GM12891 (cell line): Measurements from ENCODE around the gene KLHL3.

ENCODE experiments used
- POLR2A ChIP-seq: IDR thresholded peaks from 2 replicates; pipeline ENCODE4 v1.6.1; 2011; ENCODE audit warnings: low read depth, low read length, control low read depth
- POLR2AphosphoS5 ChIP-seq: IDR thresholded peaks from 2 replicates; pipeline ENCODE4 v1.6.1; 2011; ENCODE audit warnings: low read depth, low read length, control low read depth
- TAF1 ChIP-seq: IDR thresholded peaks from 2 replicates; pipeline ENCODE4 v1.6.1; 2011; ENCODE audit warnings: low read depth, low read length, control low read depth

DNA sequence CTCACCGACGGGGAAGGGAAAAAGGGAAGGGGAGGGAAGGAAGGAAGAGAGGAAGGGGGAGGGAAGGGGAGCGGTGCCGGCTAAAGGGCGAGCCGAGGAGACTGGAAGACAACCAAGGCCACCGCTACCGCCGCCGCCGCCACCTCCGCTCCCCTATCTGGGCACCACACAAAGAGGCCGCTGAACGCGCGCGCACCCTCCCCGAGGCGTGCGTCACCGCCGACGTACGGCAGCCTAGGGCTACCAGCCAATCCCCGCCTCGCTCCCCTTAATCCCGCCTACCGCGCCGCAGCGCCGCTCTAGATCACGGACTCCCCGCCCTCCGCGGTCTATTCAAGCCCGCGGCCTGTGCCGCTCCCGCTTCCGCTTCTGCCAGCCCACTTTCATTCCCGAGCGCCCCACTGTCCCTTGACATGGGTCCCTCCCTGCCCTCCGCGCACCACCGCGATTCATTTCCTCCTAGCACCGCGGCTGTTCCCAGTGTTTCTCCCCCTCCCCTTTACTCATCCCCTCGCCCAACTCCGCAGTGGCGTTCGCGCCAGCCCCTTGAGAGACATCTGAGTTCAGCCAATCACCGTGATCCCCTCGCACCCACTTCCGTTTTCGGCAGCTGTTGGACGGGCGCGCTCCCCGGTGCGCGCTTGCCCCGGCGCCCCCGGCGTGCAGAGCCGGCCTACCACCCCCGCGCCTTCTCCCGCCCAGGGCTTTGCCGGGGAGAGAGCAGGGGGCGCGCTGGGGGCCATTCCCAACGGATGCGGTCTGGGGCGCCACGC lies 18.5 kb upstream of the KLHL3 start, which contains the start of gene HNRNPA0:
- TF ChIP-seq POLR2A, result peak; percentile 96
- TF ChIP-seq POLR2AphosphoS5, result peak; percentile 96
- peak; percentile 98 for TF ChIP-seq TAF1
